ENCODE results near the gene VSIG4.

- TF ChIP-seq, protein P1, sequence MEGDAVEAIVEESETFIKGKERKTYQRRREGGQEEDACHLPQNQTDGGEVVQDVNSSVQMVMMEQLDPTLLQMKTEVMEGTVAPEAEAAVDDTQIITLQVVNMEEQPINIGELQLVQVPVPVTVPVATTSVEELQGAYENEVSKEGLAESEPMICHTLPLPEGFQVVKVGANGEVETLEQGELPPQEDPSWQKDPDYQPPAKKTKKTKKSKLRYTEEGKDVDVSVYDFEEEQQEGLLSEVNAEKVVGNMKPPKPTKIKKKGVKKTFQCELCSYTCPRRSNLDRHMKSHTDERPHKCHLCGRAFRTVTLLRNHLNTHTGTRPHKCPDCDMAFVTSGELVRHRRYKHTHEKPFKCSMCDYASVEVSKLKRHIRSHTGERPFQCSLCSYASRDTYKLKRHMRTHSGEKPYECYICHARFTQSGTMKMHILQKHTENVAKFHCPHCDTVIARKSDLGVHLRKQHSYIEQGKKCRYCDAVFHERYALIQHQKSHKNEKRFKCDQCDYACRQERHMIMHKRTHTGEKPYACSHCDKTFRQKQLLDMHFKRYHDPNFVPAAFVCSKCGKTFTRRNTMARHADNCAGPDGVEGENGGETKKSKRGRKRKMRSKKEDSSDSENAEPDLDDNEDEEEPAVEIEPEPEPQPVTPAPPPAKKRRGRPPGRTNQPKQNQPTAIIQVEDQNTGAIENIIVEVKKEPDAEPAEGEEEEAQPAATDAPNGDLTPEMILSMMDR (IDR thresholded peaks at IDR 0.05): no peak
- TF ChIP-seq POLR2A (IDR thresholded peaks at IDR 0.05): no peak
- no peak for TF ChIP-seq EP300 (IDR thresholded peaks at IDR 0.05)
- TF ChIP-seq POLR2AphosphoS5 (IDR thresholded peaks at IDR 0.05): no peak
These were observed 49.2 kb downstream of the VSIG4 start for GRCh38 chrX:65990702-65991101.
